ENCODE measurements around the gene CRYM. TPM values are rescaled to one million over a fixed set of nuclear protein-coding genes. Genes with fewer than 3 reads are reported as not detected.

CRYM gene
- total RNA-seq, 1 experiment from 2014 or later = 12.9 TPM

DNA sequence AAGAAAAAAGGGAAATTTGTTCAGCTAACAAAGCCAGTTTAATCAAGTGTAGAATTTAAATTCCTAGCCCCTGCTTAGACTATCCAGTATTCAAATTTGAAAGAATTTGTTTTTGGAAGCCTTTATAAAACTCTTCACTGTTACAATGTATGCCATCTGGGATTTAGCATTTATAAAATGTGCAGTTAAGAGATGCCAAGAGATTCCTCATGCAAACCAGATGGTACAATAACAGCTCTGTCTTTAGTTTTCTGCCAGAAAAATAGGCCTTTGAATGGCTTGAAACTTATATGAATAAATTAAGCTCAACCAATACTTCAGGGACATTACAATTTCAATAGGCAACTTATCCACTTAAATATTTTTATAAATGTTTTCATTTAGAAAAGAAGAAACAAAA, 51.3 kb downstream of the CRYM start:
- CTCF ChIA-PET = interaction anchor here (1.4 kb wide), 1 partner anchor 38 kb away, joined by 4 read pairs; no protein-coding TSS in a partner anchor
- H3K4me3 Mint-ChIP-seq = no peak overlapping the region
- H3K27me3 Mint-ChIP-seq (ENCODE audit: low read depth) = peaks cover 10% of the 10 kb centered on the region
- ATAC-seq (no peak), DNase-seq (ENCODE audit: low spot score) (no peak)
- no peak overlapping the region for H3K27ac Mint-ChIP-seq
- POLR2A ChIA-PET = no interaction called here
- no peaks in the 10 kb centered on the region; the same call in 1 of the 2 replicates for H3K36me3 Mint-ChIP-seq
- peaks cover 41% of the 10 kb centered on the region for H3K4me1 Mint-ChIP-seq
- no peak for TF ChIP-seq ETV6 (CRISPR knock-in tag; IDR thresholded peaks at IDR 0.05)
- no peak for TF ChIP-seq RORB (CRISPR knock-in tag; IDR thresholded peaks at IDR 0.05)
- TF ChIP-seq, protein P1, sequence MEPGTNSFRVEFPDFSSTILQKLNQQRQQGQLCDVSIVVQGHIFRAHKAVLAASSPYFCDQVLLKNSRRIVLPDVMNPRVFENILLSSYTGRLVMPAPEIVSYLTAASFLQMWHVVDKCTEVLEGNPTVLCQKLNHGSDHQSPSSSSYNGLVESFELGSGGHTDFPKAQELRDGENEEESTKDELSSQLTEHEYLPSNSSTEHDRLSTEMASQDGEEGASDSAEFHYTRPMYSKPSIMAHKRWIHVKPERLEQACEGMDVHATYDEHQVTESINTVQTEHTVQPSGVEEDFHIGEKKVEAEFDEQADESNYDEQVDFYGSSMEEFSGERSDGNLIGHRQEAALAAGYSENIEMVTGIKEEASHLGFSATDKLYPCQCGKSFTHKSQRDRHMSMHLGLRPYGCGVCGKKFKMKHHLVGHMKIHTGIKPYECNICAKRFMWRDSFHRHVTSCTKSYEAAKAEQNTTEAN (CRISPR knock-in tag; IDR thresholded peaks at IDR 0.05) = no peak
- TF ChIP-seq, protein P2, sequence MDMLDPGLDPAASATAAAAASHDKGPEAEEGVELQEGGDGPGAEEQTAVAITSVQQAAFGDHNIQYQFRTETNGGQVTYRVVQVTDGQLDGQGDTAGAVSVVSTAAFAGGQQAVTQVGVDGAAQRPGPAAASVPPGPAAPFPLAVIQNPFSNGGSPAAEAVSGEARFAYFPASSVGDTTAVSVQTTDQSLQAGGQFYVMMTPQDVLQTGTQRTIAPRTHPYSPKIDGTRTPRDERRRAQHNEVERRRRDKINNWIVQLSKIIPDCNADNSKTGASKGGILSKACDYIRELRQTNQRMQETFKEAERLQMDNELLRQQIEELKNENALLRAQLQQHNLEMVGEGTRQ (CRISPR knock-in tag; IDR thresholded peaks at IDR 0.05) = no peak
- TF ChIP-seq, protein P3, sequence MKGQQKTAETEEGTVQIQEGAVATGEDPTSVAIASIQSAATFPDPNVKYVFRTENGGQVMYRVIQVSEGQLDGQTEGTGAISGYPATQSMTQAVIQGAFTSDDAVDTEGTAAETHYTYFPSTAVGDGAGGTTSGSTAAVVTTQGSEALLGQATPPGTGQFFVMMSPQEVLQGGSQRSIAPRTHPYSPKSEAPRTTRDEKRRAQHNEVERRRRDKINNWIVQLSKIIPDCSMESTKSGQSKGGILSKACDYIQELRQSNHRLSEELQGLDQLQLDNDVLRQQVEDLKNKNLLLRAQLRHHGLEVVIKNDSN (CRISPR knock-in tag; IDR thresholded peaks at IDR 0.05) = no peak
- TF ChIP-seq, protein P4, sequence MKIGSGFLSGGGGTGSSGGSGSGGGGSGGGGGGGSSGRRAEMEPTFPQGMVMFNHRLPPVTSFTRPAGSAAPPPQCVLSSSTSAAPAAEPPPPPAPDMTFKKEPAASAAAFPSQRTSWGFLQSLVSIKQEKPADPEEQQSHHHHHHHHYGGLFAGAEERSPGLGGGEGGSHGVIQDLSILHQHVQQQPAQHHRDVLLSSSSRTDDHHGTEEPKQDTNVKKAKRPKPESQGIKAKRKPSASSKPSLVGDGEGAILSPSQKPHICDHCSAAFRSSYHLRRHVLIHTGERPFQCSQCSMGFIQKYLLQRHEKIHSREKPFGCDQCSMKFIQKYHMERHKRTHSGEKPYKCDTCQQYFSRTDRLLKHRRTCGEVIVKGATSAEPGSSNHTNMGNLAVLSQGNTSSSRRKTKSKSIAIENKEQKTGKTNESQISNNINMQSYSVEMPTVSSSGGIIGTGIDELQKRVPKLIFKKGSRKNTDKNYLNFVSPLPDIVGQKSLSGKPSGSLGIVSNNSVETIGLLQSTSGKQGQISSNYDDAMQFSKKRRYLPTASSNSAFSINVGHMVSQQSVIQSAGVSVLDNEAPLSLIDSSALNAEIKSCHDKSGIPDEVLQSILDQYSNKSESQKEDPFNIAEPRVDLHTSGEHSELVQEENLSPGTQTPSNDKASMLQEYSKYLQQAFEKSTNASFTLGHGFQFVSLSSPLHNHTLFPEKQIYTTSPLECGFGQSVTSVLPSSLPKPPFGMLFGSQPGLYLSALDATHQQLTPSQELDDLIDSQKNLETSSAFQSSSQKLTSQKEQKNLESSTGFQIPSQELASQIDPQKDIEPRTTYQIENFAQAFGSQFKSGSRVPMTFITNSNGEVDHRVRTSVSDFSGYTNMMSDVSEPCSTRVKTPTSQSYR (CRISPR knock-in tag; IDR thresholded peaks at IDR 0.05) = no peak
- TF ChIP-seq TCF7 (CRISPR knock-in tag; IDR thresholded peaks at IDR 0.05; ENCODE audit: low read depth) = no peak
- TF ChIP-seq ZNF263 (CRISPR knock-in tag; IDR thresholded peaks at IDR 0.05; ENCODE audit: low read depth) = no peak
- TF ChIP-seq, protein P5, sequence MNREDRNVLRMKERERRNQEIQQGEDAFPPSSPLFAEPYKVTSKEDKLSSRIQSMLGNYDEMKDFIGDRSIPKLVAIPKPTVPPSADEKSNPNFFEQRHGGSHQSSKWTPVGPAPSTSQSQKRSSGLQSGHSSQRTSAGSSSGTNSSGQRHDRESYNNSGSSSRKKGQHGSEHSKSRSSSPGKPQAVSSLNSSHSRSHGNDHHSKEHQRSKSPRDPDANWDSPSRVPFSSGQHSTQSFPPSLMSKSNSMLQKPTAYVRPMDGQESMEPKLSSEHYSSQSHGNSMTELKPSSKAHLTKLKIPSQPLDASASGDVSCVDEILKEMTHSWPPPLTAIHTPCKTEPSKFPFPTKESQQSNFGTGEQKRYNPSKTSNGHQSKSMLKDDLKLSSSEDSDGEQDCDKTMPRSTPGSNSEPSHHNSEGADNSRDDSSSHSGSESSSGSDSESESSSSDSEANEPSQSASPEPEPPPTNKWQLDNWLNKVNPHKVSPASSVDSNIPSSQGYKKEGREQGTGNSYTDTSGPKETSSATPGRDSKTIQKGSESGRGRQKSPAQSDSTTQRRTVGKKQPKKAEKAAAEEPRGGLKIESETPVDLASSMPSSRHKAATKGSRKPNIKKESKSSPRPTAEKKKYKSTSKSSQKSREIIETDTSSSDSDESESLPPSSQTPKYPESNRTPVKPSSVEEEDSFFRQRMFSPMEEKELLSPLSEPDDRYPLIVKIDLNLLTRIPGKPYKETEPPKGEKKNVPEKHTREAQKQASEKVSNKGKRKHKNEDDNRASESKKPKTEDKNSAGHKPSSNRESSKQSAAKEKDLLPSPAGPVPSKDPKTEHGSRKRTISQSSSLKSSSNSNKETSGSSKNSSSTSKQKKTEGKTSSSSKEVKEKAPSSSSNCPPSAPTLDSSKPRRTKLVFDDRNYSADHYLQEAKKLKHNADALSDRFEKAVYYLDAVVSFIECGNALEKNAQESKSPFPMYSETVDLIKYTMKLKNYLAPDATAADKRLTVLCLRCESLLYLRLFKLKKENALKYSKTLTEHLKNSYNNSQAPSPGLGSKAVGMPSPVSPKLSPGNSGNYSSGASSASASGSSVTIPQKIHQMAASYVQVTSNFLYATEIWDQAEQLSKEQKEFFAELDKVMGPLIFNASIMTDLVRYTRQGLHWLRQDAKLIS (CRISPR knock-in tag; IDR thresholded peaks at IDR 0.05; ENCODE audit: borderline replicate concordance) = no peak
- TF ChIP-seq, protein P6, sequence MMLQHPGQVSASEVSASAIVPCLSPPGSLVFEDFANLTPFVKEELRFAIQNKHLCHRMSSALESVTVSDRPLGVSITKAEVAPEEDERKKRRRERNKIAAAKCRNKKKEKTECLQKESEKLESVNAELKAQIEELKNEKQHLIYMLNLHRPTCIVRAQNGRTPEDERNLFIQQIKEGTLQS (CRISPR knock-in tag; conservative IDR thresholded peaks at IDR 0.05) = no peak
- TF ChIP-seq ZNF138 (CRISPR knock-in tag; conservative IDR thresholded peaks at IDR 0.05) = no peak
- TF ChIP-seq, protein P7, sequence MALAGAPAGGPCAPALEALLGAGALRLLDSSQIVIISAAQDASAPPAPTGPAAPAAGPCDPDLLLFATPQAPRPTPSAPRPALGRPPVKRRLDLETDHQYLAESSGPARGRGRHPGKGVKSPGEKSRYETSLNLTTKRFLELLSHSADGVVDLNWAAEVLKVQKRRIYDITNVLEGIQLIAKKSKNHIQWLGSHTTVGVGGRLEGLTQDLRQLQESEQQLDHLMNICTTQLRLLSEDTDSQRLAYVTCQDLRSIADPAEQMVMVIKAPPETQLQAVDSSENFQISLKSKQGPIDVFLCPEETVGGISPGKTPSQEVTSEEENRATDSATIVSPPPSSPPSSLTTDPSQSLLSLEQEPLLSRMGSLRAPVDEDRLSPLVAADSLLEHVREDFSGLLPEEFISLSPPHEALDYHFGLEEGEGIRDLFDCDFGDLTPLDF (CRISPR knock-in tag; IDR thresholded peaks at IDR 0.05) = no peak
- no peak for TF ChIP-seq ZNF219 (CRISPR knock-in tag; IDR thresholded peaks at IDR 0.05; ENCODE audit: borderline replicate concordance)
- no peak for TF ChIP-seq JAZF1 (CRISPR knock-in tag; IDR thresholded peaks at IDR 0.05)
- no peak for TF ChIP-seq SP1 (CRISPR knock-in tag; conservative IDR thresholded peaks at IDR 0.05)
- TF ChIP-seq, protein P8, sequence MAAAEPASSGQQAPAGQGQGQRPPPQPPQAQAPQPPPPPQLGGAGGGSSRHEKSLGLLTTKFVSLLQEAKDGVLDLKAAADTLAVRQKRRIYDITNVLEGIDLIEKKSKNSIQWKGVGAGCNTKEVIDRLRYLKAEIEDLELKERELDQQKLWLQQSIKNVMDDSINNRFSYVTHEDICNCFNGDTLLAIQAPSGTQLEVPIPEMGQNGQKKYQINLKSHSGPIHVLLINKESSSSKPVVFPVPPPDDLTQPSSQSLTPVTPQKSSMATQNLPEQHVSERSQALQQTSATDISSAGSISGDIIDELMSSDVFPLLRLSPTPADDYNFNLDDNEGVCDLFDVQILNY (CRISPR knock-in tag; IDR thresholded peaks at IDR 0.05) = no peak
- TF ChIP-seq HMGA2 (CRISPR knock-in tag; IDR thresholded peaks at IDR 0.05) = no peak
- TF ChIP-seq, protein P9, sequence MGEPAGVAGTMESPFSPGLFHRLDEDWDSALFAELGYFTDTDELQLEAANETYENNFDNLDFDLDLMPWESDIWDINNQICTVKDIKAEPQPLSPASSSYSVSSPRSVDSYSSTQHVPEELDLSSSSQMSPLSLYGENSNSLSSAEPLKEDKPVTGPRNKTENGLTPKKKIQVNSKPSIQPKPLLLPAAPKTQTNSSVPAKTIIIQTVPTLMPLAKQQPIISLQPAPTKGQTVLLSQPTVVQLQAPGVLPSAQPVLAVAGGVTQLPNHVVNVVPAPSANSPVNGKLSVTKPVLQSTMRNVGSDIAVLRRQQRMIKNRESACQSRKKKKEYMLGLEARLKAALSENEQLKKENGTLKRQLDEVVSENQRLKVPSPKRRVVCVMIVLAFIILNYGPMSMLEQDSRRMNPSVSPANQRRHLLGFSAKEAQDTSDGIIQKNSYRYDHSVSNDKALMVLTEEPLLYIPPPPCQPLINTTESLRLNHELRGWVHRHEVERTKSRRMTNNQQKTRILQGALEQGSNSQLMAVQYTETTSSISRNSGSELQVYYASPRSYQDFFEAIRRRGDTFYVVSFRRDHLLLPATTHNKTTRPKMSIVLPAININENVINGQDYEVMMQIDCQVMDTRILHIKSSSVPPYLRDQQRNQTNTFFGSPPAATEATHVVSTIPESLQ (CRISPR knock-in tag; IDR thresholded peaks at IDR 0.05) = no peak
- no peak for TF ChIP-seq JUN (CRISPR knock-in tag; IDR thresholded peaks at IDR 0.05)
- TF ChIP-seq, protein P10, sequence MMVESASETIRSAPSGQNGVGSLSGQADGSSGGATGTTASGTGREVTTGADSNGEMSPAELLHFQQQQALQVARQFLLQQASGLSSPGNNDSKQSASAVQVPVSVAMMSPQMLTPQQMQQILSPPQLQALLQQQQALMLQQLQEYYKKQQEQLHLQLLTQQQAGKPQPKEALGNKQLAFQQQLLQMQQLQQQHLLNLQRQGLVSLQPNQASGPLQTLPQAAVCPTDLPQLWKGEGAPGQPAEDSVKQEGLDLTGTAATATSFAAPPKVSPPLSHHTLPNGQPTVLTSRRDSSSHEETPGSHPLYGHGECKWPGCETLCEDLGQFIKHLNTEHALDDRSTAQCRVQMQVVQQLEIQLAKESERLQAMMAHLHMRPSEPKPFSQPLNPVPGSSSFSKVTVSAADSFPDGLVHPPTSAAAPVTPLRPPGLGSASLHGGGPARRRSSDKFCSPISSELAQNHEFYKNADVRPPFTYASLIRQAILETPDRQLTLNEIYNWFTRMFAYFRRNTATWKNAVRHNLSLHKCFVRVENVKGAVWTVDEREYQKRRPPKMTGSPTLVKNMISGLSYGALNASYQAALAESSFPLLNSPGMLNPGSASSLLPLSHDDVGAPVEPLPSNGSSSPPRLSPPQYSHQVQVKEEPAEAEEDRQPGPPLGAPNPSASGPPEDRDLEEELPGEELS (CRISPR knock-in tag; IDR thresholded peaks at IDR 0.05) = no peak
- no peaks in the 10 kb centered on the region for H3K9me3 Mint-ChIP-seq

Measured in WTC11 (cell line).